ENCODE results near the gene FAAP24.

DNA sequence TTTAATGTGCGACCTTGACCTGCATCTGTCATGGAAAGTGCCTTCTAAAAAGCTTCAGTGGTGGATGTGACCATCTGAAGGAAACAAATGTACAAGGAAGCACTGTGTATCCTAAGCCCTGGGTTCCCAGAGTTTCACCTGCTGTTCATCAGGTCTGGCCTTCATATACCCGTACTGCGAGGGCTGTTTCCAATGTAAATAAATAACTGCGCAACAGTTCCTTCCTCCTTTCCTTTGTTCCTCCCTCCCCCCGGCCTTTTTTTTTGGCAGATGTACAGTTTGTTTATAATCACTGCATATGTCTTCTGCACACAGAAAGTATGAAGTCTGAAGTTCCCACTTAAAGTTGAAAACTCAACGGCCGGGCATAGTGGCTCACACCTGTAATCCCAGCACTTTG lies 5.2 kb downstream of the FAAP24 start:
- TF ChIP-seq GATA2 (IDR thresholded peaks at IDR 0.05; ENCODE audit: low read depth, low read length), result no peak
- no peak for TF ChIP-seq GATA3 (IDR thresholded peaks at IDR 0.05; ENCODE audit: low read depth, low read length)

All from SH-SY5Y (cell line).